ENCODE results near the gene DNAJB14. TPM values are rescaled to one million over a fixed set of nuclear protein-coding genes. Genes with fewer than 3 reads are reported as not detected.

The DNAJB14 gene
- total RNA-seq, 1 donor from 2014 or later: 32.1 TPM

DNA sequence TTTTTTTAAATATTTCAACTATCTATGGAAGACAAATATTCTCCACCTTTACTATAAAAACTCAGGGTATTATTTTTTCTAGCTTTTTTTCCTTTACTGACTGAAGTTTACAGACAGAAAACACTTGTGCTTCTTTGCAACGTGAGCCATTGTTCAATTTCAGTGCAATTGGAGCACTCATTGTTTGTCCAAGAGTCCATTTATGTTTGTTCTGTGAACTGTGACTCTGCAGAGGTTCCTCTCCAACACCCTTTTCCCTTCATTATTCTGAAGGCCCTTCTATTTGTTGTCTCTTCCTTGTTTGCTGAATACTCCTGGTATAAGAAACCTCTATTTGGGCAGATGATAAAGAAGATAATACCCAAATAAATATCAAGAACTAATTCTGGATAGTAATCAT is 92.4 kb downstream of the DNAJB14 start:
- TF ChIP-seq, protein P1, sequence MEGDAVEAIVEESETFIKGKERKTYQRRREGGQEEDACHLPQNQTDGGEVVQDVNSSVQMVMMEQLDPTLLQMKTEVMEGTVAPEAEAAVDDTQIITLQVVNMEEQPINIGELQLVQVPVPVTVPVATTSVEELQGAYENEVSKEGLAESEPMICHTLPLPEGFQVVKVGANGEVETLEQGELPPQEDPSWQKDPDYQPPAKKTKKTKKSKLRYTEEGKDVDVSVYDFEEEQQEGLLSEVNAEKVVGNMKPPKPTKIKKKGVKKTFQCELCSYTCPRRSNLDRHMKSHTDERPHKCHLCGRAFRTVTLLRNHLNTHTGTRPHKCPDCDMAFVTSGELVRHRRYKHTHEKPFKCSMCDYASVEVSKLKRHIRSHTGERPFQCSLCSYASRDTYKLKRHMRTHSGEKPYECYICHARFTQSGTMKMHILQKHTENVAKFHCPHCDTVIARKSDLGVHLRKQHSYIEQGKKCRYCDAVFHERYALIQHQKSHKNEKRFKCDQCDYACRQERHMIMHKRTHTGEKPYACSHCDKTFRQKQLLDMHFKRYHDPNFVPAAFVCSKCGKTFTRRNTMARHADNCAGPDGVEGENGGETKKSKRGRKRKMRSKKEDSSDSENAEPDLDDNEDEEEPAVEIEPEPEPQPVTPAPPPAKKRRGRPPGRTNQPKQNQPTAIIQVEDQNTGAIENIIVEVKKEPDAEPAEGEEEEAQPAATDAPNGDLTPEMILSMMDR (IDR thresholded peaks at IDR 0.05; ENCODE audit: insufficient read depth, low read length, severe bottlenecking): no peak
- no peak for DNase-seq (ENCODE audit: low read depth)
- no peak overlapping the region for H3K4me3 ChIP-seq (ENCODE audit: low read depth, low read length)
- no peak for FAIRE-seq
- no peaks in the 10 kb centered on the region for H3K27me3 ChIP-seq (ENCODE audit: control insufficient read depth, insufficient read depth, low read length)
- peaks cover 3% of the 10 kb centered on the region for H3K36me3 ChIP-seq (ENCODE audit: control insufficient read depth, insufficient read depth, low read length)

DNA sequence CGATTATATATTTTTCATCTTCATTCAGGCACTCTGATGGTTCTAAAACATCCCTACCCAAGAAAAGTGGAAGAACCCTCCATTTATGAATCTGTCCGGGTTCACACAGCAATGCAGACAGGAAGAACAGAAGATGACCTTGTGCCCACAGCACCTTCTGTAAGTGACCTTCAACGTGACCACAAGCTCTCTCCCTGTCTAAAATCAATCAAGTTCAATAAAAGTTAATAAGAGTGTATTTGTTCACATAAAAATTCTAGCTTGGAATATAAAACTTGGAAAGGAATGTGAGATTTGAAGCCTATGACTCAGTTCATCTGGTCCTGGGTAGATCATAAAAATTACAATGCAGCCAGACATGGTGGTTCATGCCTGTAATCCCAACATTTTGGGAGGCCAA is 93.2 kb downstream of the DNAJB14 start:
- no peaks in the 10 kb centered on the region for H3K27me3 ChIP-seq (ENCODE audit: control insufficient read depth, insufficient read depth, low read length)
- TF ChIP-seq, protein P1 (IDR thresholded peaks at IDR 0.05; ENCODE audit: insufficient read depth, low read length, severe bottlenecking): no peak
- DNase-seq (ENCODE audit: low read depth) (no peak), FAIRE-seq (no peak)
- peaks cover 3% of the 10 kb centered on the region for H3K36me3 ChIP-seq (ENCODE audit: control insufficient read depth, insufficient read depth, low read length)
- no peak overlapping the region for H3K4me3 ChIP-seq (ENCODE audit: low read depth, low read length)

DNA sequence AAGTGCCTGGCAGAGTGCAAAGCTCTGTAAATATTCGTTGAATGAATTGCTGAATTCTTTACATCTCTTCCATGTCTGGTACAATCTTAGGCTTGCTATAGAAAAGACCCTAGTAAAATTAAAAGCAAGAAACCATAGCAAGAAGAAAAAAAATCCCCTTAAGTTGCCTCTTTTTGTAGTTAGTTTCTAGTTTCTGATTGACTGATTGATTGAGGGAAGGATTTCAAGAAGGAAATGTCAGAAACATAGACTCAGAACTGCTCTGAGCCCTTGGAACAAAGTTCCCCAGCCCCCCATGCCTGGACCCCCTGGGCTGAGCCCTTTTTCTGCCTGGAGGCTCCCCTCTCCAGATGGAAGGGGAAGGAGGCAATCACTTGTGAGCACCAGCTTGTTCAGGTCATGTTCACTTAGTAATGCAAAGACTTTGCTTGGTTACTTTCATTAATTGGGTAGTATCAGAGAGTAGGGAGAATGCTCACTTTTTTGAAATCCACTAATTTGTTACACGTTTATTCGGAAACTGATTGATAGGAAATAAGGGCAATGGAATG is 94.1 kb downstream of the DNAJB14 start:
- no peak for FAIRE-seq
- peaks cover 3% of the 10 kb centered on the region for H3K36me3 ChIP-seq (ENCODE audit: control insufficient read depth, insufficient read depth, low read length)
- DNase-seq (ENCODE audit: low read depth): no peak
- H3K27me3 ChIP-seq (ENCODE audit: control insufficient read depth, insufficient read depth, low read length): no peaks in the 10 kb centered on the region
- no peak overlapping the region for H3K4me3 ChIP-seq (ENCODE audit: low read depth, low read length)
- TF ChIP-seq, protein P1 (IDR thresholded peaks at IDR 0.05; ENCODE audit: insufficient read depth, low read length, severe bottlenecking): no peak

DNA sequence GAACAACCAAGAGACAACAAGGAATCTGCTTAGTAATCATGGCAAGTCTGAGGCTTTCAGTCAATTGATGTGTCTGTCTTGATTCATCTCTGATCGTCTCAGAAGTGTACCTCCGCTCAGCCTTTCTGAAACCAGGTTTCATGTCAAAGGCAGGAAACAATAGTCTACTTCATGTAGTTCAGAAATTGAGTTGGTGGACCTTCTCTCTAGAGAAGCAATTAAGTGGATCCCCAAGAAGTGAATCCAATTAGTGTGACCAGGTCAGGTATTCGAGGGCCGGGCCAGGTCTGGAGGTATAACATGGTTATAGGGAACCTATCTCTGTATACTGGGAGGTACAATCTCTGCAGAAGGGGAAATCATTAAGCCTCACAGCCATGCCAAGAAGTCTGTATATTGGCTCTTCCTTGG is 97.8 kb downstream of the DNAJB14 start:
- Histone ChIP-seq H3K27me3 (ENCODE audit: control insufficient read depth, insufficient read depth, low read length) (no peaks in the 10 kb centered on the region), H3K4me3 (ENCODE audit: low read depth, low read length) (no peak overlapping the region), H3K36me3 (ENCODE audit: control insufficient read depth, insufficient read depth, low read length) (peaks cover 4% of the 10 kb centered on the region)
- DNase-seq (ENCODE audit: low read depth) (no peak), FAIRE-seq (no peak)
- TF ChIP-seq, protein P1 (IDR thresholded peaks at IDR 0.05; ENCODE audit: insufficient read depth, low read length, severe bottlenecking): no peak

DNA sequence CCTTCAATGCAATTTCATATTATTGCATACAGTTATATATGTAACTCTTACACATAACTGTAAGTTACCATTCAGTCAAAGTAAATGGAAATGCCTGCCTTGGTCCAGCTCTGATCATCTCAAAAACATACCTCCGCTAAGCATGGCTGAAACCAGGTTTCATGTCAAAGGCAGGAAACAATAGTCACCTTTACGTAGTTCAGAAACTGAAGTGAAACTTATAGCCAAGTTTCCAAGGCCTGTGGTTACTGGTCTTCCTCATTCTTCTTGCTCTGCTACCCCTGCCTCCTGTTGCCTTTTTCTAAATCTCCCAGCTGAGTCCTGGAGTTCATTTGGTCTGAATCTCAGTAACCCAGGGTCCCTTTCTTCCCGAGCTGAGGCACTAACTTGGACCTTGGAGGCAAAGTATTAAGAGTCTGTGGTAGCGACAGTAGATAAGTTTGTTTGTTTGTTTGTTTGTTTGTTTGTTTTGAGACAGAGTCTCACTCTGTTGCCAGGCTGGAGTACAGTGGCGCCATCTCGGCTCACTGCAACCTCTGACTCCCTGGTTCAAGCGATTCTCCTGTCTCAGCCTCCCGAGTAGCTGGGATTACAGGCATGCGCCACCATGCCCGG is 98.9 kb downstream of the DNAJB14 start:
- H3K4me3 ChIP-seq (ENCODE audit: low read depth, low read length): no peak overlapping the region
- H3K36me3 ChIP-seq (ENCODE audit: control insufficient read depth, insufficient read depth, low read length): peaks cover 4% of the 10 kb centered on the region
- FAIRE-seq (no peak), DNase-seq (ENCODE audit: low read depth) (no peak)
- TF ChIP-seq, protein P1 (IDR thresholded peaks at IDR 0.05; ENCODE audit: insufficient read depth, low read length, severe bottlenecking): no peak
- H3K27me3 ChIP-seq (ENCODE audit: control insufficient read depth, insufficient read depth, low read length): no peaks in the 10 kb centered on the region

DNA sequence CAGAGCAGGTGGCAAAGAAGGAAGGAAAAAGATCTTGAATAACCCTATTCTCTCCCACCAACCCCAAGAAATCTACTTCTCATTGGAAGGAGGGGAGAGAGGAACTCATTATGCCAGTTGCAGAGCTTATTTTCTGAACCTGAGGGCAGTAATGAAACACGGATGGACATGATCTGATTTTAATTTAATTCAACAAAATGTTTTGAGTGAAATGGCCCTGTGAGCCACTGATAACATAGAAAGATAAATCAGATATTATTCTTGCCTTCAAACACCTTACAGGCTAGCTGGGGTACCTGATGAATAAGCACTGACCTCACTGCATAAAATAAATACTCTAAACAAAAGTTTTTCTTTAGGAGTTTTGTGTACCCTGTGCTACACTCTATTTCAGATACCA is 99.5 kb downstream of the DNAJB14 start:
- H3K4me3 ChIP-seq (ENCODE audit: low read depth, low read length): no peak overlapping the region
- no peak for FAIRE-seq

More for the DNA sequence above, 99.5 kb downstream of the DNAJB14 start:
- peaks cover 4% of the 10 kb centered on the region for H3K36me3 ChIP-seq (ENCODE audit: control insufficient read depth, insufficient read depth, low read length)
- H3K27me3 ChIP-seq (ENCODE audit: control insufficient read depth, insufficient read depth, low read length): no peaks in the 10 kb centered on the region
- no peak for DNase-seq (ENCODE audit: low read depth)
- TF ChIP-seq, protein P1 (IDR thresholded peaks at IDR 0.05; ENCODE audit: insufficient read depth, low read length, severe bottlenecking): no peak

Data from bronchial epithelial cell (primary cell).